ENCODE measurements around the gene HYI.

The HYI gene

DNA sequence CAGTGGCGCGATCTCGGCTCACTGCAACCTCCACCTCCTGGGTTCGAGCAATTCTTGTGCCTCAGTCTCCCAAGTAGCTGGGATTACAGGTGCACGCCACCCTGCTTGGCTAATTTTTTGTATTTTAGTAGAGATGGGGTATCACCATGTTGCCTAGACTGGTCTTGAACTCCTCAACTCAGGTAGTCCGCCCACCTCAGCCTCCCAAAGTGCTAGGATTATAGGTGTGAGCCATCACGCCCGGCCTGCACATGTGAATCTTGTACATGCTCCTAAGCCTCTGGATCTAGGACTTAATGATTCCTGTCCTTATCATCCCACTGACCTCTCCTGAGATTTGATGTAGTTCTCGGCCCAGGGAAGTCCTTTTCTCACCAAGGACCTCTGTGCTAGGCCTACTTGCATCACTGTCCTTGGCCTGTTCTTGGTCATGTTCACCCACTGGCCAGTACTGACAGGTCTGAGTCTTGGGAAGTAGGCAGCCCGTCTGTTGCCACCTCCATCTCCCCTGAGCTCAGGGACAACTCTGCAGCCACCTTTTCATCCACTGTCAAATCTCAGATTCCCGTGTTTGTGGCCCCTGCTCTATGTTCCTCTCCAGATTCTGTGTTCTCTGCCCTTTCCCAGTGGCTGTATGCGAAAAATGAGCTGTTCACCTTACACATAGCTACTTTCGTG is 9.4 kb downstream of the HYI start:
- no peak for DNase-seq

DNA sequence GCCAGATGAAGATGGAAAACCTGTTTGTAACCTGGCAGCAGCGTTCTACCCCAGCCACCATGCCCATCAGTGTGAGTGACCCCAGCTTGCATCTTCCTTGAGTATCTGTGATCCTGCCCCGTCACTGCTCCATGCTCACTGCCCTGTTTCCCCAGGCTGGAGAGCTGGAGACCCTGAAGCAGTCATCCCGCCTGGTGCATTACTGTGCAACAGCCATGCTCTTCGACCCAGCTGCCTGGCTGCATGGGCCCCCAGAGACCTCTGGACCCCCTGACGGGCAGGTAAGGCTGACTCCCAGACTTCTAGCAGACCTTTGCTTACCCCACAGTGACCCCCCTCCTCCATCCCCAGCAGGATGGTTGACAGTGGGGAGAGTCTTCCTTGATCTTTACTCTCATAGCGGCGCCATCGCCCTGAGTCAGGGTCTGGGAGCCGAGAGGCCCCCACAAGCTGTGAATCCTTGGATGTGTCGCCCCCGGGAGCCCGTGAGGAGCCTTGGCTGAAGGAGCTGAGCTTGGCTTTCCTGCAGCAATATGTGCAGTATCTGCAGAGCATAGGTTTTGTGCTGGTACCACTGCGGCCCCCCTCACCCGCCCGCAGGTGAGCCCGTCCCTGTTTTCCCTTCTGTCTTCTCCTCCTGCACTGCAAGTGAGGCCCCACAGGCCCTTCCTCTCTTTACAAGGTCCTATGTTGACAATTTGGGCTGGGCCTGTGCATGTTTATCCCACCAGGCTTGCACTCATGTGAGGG is 10.4 kb downstream of the HYI start:
- no peak for DNase-seq

DNA sequence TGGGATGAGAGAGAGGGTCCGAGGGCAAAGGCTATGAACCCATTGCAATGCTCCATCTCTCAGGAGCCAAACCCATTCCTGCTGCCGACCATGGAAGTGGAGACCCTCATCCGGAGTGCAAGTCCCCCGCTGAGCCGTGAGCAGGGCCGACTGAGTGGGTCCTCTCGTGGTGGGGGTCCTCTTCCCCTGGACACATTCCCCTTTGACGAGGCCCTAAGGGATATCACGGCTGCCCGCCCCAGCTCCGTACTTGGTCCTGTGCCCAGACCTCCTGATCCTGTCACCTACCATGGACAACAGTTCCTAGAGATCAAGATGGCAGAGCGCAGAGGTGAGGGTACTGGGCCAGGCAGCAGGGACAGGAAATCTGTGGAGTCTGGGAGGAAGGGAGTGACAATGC is 11.0 kb downstream of the HYI start:
- no peak for DNase-seq

DNA sequence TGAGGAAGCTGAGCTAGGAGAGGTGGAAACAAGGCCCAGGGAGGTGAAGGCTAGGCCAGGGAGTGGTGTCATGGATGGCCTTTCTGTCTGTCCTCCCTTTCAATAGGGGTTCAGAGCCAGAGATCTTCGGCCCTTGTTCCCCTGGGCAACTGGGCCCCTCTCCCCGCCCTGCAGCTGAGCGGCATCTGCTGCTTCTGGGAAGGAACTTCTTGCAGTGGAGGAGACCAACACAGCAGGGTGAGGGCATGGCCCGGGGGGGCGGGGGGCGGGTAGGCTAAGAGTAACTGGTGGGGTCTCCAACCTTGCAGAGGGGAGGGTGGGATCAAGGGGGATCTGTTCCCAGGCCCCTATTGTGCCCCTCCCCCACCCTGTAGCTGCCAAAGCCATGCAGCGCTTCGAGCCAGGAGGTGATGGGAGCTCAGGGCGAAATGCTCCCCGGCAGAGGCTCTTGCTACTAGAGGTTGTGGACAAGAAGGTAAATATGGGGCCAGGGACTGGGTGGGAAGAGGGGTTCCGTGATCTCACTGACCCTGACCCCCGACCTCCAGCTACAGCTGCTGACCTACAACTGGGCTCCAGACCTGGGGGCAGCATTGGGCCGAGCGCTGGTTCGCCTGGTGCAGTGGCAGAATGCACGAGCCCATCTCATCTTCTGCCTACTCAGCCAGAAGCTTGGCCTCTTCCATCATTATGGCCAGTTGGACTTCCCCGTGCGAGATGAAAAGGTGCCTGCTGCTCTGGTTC is 11.7 kb downstream of the HYI start:
- DNase-seq = no peak

DNA sequence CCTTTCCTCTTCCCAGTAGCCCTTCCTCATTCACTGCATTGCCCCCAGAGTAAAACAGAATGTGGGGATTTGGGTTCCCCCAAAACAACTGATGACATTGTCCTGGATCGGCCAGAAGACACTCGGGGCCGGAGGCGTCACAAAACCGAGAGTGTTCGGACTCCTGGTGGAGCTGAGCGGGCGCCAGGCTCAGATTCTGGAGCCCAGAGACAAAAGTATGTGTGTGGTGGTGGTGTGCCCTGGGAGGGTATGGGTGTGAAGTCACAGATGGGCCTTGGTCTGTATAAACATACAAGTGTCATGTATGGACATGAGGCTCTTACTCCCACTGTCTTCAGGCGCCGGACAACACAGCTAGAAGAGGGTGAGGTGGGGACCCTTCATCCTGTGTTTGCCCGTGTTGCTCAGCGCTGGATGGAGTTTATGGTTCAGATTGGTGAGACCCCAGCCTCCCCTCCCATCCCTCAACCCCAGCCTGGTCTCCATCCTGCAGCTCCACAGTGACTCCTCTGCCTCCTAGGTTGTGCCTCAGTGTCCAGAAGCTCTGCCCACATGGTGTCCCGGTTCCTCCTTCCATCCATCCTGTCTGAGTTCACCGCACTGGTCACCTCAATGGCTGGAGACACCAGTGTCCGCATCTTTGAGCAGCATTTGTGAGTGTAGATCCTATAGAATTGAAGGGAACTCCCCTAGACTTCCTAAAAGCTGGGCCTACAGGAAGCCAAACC is 12.4 kb downstream of the HYI start:
- DNase-seq = no peak

DNA sequence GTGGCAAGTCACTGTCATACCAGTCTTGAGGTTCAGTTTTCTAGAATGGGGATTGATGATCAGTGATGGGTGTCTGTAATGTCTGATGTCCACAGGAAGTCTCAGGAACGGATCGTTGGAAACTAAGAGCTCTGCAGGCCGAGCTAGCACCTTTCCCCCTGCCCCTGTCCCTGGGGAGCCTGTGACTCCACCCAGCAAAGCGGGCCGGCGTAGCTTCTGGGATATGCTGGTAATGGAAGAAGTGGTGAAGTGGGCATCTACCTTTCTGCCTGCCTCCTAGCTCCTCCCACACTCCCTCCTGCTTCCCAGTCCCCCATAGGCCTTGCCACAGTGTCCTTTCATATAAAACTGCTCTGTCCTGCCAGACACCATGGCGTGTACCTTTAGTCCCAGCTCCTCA is 13.4 kb downstream of the HYI start:
- no peak for DNase-seq

DNA sequence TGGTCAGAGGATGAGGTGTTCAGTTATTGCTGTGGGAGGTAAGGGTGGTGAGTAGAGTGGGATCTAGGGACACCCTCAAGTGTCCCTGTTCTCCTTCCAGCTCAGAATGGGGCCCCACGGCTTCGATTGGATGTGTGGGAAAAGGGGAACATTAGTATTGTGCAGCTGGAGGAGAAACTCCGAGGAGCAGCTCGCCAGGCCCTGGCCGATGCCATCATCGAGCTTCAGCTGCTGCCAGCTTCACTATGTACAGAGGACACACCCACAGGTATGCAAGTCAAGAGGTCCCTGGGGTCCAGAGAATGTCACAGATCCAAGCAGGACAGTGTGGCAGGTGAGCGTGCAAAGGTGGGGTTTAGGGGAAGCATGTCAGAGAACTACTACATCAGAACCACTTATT is 13.9 kb downstream of the HYI start:
- no peak for DNase-seq

DNA sequence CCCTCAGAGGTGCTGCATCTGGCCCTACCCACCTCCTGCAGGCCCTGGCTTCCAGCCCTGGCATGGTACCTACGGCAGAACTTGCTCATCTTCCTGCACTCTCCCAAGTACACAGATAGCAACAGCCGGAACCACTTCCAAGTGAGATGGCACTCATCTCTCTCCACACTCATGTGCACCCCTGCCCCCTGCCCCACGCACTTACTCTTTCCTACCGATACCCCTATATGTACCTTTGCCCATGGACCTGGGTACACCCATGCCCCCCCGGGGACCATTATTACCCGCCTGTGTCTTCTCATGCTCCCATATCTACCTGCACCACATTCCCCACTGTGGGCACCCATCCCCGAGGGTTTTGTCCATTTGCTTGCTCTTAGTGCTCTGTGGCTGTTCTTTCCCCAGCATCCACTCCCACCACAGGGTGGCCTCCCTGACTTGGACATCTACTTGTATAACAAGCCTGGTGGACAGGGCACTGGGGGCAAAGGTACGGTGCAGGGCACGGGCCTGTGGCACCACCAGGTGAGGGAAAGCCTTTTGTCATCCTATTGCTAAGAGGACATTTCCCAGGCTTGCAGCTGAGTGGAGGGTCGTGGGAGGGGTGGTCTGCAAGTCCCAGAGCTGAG is 14.7 kb downstream of the HYI start:
- DNase-seq = no peak

DNA sequence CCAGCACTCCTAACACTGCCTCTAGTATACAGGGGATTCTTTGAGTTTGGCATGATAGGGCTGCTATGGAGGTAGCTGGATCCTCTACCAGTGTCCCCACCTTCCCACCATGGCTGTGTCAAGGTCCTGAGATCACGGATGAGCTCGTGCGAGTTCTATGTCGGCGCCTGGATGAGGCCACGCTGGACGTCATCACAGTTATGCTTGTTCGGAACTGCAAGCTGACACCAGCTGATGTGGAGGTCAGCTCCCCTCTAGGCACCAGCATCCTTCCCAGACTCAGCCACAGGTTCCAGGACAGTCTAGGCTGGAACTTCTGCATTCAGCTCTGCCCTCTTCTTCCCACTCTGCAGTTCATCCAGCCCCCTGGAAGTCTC is 15.2 kb downstream of the HYI start:
- no peak for DNase-seq

DNA sequence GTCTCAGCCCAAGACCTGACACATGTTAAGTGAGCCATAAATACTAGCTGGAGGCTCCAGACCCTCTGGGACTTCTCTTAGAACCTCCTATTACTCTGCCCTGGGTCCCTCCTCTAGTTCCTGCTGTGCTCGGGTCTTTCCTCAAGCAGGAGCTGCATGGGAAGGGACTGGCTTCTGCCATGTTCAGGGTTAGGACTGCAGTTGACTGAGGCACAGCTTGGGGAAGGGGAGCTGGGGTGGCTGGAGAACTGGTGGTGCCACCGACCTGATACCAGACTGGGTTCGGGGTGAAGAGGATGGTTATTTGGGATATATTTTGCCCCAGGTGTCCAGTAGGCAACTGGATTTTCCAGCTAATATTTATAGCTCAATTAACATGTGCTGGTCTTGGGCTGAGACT is 15.7 kb downstream of the HYI start:
- no peak for DNase-seq

DNA sequence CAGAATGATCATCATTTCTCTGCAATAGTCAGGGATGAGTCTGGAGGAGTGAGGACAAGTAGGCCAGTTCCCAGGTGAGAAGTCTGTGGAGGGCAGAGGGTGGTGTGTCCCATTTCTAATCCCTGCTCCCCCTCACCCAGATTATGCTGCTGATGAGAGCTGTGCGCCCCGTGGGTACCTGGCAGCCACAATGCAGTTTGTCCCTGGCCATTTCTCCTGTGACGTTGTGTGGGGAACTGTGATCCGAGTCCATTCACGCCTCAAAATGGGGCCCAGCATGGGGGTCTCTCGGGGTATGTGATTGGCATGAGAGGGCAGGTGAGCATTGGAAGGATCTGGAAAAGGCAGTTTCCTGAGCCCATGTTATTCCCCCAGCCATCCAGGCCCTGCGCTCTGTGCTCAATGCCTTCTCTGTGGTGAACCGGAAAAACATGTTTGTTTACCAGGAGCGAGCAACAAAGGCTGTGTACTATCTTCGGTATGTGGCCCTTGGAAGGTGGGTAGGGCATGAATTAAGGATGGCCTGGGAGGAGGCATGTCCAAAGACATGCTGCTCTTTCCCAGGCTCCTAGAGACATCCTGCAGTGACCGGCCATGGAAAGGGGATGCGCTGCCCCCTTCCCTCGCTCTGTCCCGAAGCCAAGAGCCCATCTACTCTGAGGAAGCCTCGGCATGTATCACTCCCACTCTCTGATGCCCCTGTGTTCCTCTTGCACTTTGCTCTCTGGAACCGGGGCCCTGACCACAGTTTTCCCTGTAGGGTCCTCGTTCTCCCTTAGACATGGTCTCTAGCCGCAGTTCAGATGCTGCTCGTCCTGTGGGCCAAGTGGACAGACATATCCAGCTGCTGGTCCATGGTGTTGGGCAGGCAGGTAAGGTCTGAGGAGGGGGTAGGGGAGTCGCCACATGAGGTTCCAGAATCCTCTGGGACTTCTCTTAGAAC is 16.4 kb downstream of the HYI start:
- DNase-seq = no peak

DNA sequence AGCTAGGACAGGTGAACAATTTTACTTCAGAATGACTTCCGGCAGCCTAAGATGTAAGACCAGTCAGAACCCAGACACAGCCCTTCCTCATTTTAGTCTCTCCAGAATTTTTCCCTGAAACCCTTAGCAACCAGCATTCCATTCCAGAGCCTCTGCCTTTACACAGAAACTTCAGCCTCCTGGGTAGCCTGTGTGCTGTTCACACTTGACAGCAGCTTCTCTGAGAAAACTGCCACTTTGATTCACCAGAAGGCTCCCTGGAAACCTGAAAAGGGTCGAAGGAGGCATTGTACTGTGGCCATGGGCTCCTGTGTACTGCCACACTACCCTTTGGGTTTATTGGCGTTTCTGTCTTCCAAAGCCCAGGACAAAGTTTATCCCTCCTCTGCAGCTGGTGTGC is 17.4 kb downstream of the HYI start:
- no peak for DNase-seq

DNA sequence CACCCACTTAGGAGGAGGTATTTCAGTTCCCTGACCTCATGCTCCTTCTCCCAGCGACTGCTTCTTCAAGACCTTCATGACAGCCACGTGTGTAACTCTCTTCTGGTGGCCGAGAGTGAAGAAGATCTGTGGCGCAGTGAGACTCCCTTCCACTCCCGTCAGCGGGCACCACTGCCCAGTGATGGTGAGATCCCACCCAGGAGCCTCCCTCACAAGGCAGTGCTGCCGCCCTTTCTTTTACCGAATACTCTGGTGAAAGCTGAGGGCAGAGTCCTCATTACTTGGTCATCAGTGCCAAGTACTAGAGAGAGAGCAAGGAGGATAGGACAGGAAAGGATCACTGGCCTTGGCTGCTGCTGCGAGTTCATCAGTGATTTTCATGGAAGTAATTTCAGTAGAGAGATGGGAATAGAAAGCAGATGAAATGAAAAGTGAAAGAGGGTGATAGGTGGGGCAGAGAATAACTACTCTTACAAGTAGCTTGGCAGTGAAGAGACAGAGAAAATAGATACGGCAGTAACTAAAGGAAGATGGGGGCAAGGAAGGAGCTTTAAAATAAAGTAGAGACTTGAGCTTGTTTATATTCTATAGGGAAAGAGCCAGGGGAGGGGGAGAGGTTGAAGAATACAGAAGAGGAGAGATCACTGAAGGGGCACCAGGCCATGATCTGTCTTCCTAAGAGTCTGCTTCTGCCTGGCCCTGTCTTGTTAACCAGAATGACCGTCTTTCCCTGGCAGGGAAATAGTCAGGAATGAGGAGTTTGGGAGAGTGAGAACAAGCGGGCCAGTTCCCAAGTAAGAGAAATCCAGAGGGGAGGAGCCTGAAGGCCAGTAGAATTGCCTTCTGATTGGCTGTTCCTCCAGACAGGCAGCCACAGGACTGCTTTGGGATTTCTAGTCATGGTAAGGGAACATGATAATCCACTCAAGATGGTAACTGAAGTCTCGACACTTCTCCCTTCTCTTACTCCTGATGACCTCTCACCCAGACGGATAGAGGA is 18.3 kb downstream of the HYI start:
- DNase-seq = no peak

DNA sequence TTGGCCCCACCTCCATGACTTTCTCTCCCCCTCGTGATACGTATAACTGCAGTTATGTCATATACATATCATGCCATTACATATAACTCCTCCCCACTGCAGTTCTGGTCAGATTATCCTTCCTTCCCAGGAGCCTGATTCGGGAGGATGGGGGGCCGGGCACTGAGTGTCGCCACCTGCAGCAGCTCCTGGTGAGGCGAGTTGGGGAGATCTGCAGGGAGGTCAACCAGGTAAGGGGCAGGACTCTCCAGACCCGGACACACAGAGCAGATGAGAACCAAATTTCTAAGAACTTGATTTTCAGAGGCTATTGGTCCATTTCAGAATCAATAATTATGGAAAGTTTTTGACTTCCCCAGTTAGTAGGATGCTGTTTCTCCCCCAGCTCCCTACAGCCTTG is 19.5 kb downstream of the HYI start:
- no peak for DNase-seq

DNA sequence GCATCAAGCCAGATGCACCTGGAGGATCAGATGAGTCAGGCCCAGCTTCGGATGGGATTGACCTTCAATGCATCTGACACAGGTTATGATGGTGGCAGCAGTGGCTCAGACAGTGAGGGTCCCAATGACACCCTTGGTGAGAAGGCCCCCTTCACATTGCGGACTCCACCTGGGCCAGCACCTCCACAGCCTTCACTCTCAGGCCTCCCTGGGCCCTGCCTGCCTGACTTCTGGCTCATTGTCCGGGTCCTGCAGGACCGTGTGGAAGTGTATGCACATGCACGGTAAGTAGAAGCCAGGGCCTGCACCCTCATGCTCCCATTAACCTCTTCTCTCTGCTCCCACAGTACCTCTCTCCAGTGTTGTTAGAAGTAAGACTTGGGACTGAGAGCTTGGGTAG is 20.8 kb downstream of the HYI start:
- no peak for DNase-seq

DNA sequence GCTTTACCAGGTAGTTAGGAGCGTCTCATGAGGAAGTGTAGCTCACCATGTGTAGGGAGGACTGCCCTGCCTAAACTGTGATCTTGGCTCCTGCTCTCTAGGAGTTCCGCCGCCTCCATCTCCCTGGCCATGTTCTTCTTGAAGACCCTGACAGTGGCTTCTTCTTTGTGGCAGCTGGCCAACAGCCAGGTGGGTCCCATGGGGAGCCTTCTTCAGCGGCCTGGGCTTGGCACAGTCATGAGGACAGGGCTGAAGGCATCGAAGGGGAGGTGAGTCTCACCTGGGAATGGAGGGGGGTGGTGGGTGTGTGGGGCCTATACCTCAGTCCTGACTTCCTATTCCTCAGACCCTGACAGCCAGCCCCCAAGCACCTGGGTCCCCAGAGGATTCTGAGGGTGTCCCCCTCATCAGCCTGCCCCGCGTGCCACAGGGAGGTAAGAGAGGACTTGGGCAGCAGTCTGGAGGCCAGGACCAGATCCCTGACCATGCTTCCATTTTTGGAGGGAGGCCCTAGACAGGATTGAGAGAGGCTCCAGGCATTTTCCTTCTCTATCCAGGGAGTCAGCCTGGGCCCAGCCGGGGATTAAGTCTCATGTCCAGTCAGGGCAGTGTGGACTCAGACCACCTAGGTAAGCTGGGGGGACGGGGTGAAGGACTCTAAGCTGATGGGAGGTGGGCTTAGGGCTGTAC is 21.4 kb downstream of the HYI start:
- no peak for DNase-seq

DNA sequence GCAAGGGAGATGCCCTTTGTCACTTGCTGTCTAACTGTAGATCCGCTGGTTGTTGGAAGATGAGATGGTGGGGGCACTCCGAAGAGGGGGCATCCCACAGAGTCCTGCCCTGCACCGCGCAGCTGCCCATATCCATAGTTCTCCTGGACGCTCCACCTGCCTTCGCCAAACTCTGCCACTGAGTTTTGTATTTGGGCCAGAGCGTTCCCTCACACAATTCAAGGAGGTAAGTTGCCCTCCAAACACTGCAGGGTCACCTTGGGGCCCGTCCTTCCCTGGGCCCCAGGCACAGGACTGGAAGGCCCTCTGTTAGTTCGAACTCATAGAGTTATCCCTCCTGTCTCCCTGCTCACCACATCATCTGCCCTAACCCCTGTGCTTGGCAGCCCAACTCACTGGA is 22.1 kb downstream of the HYI start:
- DNase-seq = no peak

DNA sequence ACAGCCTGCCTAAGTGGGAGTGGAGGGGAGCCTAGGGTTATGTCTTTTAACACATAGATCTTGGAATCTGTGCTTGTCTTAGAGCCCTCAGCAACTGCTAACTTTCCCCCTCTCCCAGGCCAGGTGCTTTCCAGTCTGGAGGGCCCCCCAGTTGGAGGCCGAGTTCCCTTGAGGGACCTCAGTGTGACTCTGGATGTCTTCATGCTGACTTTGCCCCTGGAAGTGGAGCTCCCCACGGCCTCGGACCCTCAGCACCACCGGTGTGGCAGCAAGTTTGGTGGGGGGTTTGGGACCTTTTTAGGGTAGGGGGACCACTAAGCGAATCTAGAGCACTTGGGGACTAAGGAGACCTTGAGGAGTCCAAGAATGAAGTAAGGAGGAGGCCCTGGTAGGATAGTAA is 22.9 kb downstream of the HYI start:
- DNase-seq = no peak

DNA sequence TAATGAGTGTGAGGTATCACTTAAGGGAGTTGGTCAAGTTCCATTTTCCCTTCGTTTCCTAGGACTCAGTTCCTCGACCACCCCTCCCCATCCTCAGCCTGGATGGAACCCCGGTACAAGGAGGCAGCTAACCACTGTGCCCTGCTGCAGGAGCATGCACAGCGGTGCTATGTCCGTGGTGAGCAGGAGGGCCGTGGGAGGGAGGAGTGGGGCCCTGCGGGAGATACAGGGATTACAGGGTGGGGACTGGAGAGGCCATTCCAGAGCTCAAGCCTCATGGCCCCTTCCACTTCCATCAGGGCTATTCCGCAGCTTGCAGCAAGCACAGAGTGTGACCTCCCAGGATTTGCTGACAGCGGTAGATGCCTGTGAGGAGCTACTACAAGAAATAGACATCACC is 25.8 kb downstream of the HYI start:
- DNase-seq = no peak

DNA sequence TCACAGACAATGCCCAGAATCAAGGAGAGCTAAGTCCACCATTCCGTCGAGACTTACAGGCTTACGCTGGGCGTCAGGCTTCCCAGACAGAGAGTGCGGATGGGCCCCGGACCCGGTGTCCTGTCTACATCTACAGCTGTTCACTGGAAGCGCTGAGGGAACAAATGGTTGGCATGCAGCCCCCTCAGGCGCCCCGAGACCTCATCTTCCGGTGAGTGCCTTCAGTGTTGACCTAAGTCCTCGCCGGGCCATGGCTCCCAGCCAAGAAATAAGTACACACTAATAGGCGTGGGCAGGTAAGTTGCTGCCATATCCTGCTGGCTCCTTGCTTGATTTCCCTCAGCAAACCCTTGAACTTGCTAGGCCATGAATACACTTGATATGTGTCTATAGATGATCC is 26.2 kb downstream of the HYI start:
- no peak for DNase-seq

Data from CD4-positive, alpha-beta T cell treated with Interleukin-6 for 4 hours (primary cell).